ENCODE results near the gene APOE.

APOE gene

GRCh38 chr19:44949550-44949949, 44.0 kb downstream of the APOE start:
- TF ChIP-seq TEAD4 (IDR thresholded peaks at IDR 0.05): no peak
- no peak for TF ChIP-seq CREB1 (IDR thresholded peaks at IDR 0.05; ENCODE audit: low read depth)
- TF ChIP-seq YY1 (IDR thresholded peaks at IDR 0.05; ENCODE audit: low read depth): no peak
- no peak for TF ChIP-seq CEBPB (IDR thresholded peaks at IDR 0.05)
- TF ChIP-seq REST (IDR thresholded peaks at IDR 0.05; ENCODE audit: low read depth): no peak
- no peak for TF ChIP-seq EGR1 (IDR thresholded peaks at IDR 0.05)
- no peak for TF ChIP-seq NFIC (IDR thresholded peaks at IDR 0.05)
- no peak for TF ChIP-seq MAX (IDR thresholded peaks at IDR 0.05)
- TF ChIP-seq TCF12 (IDR thresholded peaks at IDR 0.05; ENCODE audit: low read depth): no peak
- TF ChIP-seq RAD21 (IDR thresholded peaks at IDR 0.05; ENCODE audit: low read depth): no peak
- no peak for TF ChIP-seq USF1 (IDR thresholded peaks at IDR 0.05)
- TF ChIP-seq TAF1 (IDR thresholded peaks at IDR 0.05; ENCODE audit: low read depth): no peak
- no peak for TF ChIP-seq EP300 (IDR thresholded peaks at IDR 0.05; ENCODE audit: borderline replicate concordance)
- TF ChIP-seq ZBTB7A (IDR thresholded peaks at IDR 0.05; ENCODE audit: low read depth): no peak
- no peak for TF ChIP-seq FOXM1 (IDR thresholded peaks at IDR 0.05; ENCODE audit: borderline replicate concordance, low read depth)

- TF ChIP-seq RAD21 (IDR thresholded peaks at IDR 0.05; ENCODE audit: low read depth) (peak; percentile 71), CREB1 (IDR thresholded peaks at IDR 0.05; ENCODE audit: low read depth) (no peak)
Measured at GRCh38 chr19:44951179-44952159, 45.9 kb downstream of the APOE start.

GRCh38 chr19:44954278-44954648, 48.7 kb downstream of the APOE start:
- TF ChIP-seq REST (IDR thresholded peaks at IDR 0.05; ENCODE audit: low read depth) (no peak), EGR1 (IDR thresholded peaks at IDR 0.05) (no peak), USF1 (IDR thresholded peaks at IDR 0.05) (no peak), YY1 (IDR thresholded peaks at IDR 0.05; ENCODE audit: low read depth) (no peak), CEBPB (IDR thresholded peaks at IDR 0.05) (no peak), RAD21 (IDR thresholded peaks at IDR 0.05; ENCODE audit: low read depth) (no peak), EP300 (IDR thresholded peaks at IDR 0.05; ENCODE audit: borderline replicate concordance) (no peak), ZBTB7A (IDR thresholded peaks at IDR 0.05; ENCODE audit: low read depth) (no peak), NFIC (IDR thresholded peaks at IDR 0.05) (no peak), CREB1 (IDR thresholded peaks at IDR 0.05; ENCODE audit: low read depth) (no peak), TCF12 (IDR thresholded peaks at IDR 0.05; ENCODE audit: low read depth) (no peak), TEAD4 (IDR thresholded peaks at IDR 0.05) (no peak), TAF1 (IDR thresholded peaks at IDR 0.05; ENCODE audit: low read depth) (no peak), FOXM1 (IDR thresholded peaks at IDR 0.05; ENCODE audit: borderline replicate concordance, low read depth) (no peak), MAX (IDR thresholded peaks at IDR 0.05) (no peak)

GRCh38 chr19:44954649-44955504, 49.3 kb downstream of the APOE start, which contains the start of gene CLPTM1:
CLPTM1 (plus strand) TSS chr19:44955380; CDS start chr19:44955396, 16 bp downstream.
- 0 out of 2 replicates have a peak, but pooled peaks have one; percentile 59 for TF ChIP-seq ZBTB7A (IDR thresholded peaks at IDR 0.05; ENCODE audit: low read depth)
- peak; percentile 84 for TF ChIP-seq TAF1 (IDR thresholded peaks at IDR 0.05; ENCODE audit: low read depth)
- TF ChIP-seq MAX (IDR thresholded peaks at IDR 0.05): peak; percentile 65
- TF ChIP-seq FOXM1 (IDR thresholded peaks at IDR 0.05; ENCODE audit: borderline replicate concordance, low read depth): no peak
- no peak for TF ChIP-seq REST (IDR thresholded peaks at IDR 0.05; ENCODE audit: low read depth)
- TF ChIP-seq USF1 (IDR thresholded peaks at IDR 0.05): peak; percentile 34; the same call in 1 of the 2 replicates
- no peak for TF ChIP-seq RAD21 (IDR thresholded peaks at IDR 0.05; ENCODE audit: low read depth)
- TF ChIP-seq TEAD4 (IDR thresholded peaks at IDR 0.05): no peak
- TF ChIP-seq TCF12 (IDR thresholded peaks at IDR 0.05; ENCODE audit: low read depth): peak; percentile 48
- TF ChIP-seq YY1 (IDR thresholded peaks at IDR 0.05; ENCODE audit: low read depth): peak; percentile 91
- TF ChIP-seq EP300 (IDR thresholded peaks at IDR 0.05; ENCODE audit: borderline replicate concordance): peak; percentile 43
- peak; percentile 38; the same call in 1 of the 2 replicates for TF ChIP-seq CEBPB (IDR thresholded peaks at IDR 0.05)
- no peak; the same call in 1 of the 2 replicates for TF ChIP-seq EGR1 (IDR thresholded peaks at IDR 0.05)
- TF ChIP-seq NFIC (IDR thresholded peaks at IDR 0.05): 0 out of 2 replicates have a peak, but pooled peaks have one; percentile 6
- TF ChIP-seq CREB1 (IDR thresholded peaks at IDR 0.05; ENCODE audit: low read depth): peak; percentile 81

All from Ishikawa (cell line).